T1000 (cell line): Measurements from ENCODE around the gene SPRED1.
A peak's percentile ranks its signal among the peaks of the same experiment; 100 is the strongest.

Source experiments
- DNase-seq: peaks from one replicate; lab custom pipeline; 2025; ENCODE audit warnings: mixed read lengths; lab: John Stamatoyannopoulos, UW

Gene SPRED1

DNA sequence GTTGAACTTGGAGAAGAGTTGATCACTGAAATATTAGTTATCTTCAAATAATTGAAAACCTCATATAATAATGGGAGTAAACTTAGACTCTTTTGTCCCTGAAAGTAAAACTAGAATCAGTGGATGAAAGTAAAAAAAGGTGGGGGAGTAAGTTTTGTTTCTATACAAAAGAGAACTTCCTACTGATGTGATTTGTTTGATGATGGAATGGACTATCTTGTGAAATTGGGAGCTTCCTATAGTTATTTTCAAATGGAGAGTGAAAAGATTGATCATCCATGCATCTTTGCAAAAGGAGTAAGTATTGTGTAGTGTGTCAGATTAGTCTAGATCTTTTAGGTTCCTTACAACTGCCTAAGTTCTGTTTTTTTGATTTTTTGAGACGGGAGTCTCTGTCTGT, 28.4 kb downstream of the SPRED1 start:
- DNase-seq, result no peak

- no peak for DNase-seq
These were observed 30.4 kb downstream of the SPRED1 start for GRCh38 chr15:38283010-38283409.

DNA sequence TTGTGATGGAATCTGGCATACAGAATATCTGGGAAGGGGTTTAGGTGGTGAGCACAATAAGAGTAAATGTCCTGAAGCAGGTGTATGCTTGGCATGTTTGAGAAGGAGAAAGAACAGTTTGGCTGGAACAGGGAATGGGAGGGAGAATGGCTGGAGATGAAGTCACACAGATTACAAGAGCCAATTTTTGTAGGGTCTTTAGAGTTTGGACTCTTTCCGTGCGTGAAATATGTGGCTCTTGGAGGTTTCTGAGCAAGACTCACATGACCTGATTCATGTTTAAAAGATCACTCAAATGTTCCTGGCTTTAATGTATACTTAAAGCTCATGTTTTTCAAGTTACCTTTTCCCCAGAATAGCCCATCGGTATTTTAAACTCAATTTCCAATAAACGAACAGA, 32.8 kb downstream of the SPRED1 start:
- DNase-seq, result no peak

- DNase-seq, result no peak
These were observed 41.5 kb downstream of the SPRED1 start for GRCh38 chr15:38294126-38294525.

GRCh38 chr15:38297623-38298388, 45.2 kb downstream of the SPRED1 start:
- DNase-seq, result no peak

DNA sequence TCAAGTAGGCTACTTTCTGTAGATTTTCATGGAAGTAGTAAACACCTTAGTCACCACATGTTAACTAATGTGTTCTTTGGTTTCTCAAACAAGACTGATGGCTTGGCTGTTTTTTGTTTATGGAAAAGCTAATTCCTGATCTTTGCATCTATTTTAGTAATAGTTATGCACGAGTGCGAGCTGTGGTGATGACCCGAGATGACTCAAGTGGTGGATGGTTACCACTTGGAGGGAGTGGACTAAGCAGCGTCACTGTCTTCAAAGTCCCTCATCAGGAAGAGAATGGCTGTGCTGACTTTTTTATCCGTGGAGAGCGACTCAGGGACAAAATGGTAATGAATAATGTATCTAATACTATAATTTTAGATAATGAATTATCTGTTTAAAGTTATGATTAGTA, 46.6 kb downstream of the SPRED1 start:
- DNase-seq, result peak; percentile 1

DNA sequence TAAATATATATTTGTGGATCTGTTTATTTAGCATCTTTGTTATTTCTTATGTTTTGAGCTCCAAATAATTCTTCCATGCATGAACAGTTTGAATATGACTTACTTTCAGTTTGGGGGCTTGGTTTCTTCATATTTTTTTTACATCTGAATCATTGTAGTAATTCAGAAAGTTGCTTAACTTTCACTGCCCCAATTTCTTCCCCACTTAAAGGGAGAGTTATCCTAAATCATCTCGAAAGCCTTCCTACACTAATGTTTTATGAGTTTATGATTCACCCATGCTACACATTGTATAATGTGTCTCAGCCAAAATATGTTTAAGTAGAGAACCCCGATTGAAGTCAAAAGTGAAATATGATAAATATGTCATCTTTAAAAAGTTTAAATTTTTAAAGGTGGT, 47.8 kb downstream of the SPRED1 start:
- no peak for DNase-seq

DNA sequence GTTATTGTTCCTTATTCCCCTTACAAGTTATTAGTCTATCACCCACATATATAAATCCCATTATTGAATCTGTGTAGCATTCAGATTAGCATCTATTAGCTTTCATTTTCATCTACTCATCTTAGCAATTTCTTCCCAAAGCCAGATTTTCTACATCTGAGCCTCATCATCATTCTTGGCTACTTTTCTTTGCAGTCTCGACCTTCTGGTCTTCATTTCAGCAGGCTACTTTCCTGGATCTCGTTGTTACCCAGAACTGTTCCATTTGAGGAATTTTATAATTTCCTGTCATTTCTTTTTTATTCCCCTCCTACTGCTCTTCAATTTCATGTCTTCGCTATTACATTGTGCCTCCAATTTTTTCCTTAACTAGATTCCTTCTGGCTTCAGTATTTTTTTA, 51.8 kb downstream of the SPRED1 start:
- DNase-seq, result no peak

GRCh38 chr15:38307251-38307650, 54.6 kb downstream of the SPRED1 start:
- no peak for DNase-seq

DNA sequence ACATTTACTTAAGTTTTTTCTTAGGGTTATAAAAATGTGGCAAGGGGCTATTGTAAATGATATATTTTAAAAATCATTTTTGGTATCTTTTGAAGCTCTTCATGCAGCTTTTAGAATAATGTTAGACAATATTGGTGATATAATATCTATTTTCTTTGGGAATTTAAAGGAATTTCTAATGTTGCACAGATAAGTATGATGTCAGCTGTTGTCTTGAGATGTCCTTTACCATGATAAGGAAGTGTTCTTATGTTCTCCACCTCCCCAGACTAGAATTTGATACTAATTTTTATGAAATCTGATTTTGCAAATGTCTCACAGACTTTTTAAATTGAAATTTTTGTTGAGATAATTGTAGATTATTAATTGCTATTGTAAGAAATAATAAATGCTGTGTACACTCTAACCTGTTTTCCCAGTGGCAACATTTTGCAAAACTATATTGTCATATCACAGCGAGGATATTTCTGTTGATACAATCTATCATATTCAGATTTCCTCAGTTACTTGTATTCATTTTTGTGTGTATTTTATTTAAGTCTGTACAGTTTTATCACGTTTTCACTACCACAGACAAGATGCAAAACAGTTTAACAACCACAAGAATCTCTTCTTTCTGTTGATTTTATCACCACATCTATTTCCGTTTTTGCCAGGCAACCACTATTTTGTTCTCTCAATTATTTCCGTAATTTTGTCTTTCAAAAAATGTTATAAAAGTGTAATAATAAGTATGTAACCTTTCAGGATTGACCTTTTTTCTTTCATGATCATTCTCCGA, 55.4 kb downstream of the SPRED1 start:
- no peak for DNase-seq

DNA sequence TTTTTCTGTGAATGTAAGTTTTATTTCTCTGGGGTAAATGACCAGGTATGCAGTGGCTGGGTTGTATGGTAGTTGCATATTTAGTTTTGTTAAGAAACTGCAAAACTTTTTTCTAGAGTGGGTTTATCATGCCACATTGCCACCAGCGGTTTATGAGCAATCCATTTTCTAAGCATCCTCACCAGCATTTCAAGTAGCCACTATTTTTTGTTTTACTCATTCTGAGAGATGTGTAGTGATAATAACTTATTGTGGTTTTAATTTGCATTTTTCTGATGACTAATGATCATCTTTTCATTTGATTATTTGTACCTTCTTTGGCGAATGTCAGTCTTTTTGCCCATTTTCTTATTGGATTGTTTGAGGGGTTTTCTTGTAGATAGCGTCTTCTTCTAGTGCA, 56.2 kb downstream of the SPRED1 start:
- no peak for DNase-seq

DNA sequence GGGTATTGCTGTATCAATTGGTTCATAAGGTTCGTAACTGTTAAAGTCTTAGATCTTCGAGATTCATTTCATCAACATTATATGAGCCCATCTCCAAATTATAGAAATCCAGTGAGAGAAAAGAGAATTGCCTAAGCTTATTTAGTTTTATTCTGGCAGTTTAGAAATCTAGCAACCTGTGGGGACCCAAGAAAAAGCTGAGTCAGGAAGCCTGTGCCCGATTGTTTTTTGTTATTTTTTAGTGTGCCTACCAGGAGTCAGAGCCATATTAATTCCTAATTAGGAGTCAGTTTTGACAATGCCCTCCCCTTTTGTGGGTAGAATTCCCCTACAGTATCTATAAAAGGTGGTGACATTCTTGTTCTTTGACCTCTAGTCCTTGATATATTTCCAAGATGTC, 59.6 kb downstream of the SPRED1 start:
- no peak for DNase-seq

GRCh38 chr15:38316311-38316710, 63.7 kb downstream of the SPRED1 start:
- DNase-seq, result no peak

DNA sequence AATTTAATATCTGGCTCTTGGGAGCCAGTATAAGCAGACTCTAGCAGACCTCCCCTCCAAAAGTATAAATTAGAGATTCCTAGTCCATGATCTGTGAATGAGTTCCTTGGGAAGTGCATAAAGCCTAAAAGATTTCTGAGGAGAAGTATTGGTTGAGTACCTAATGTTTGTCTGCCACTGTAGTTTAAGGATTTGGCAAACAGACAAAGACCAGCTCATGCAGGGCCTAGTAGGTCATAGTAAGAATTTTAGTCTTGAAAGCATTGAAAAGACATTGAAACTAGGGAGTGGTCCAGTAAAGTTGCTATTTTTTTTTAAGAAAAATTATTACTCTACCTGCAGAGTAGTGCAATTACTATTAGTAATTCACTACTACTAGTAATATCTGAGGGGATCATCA, 67.5 kb downstream of the SPRED1 start:
- DNase-seq, result no peak

- no peak for DNase-seq
These were observed 68.2 kb downstream of the SPRED1 start for GRCh38 chr15:38320866-38321265.

DNA sequence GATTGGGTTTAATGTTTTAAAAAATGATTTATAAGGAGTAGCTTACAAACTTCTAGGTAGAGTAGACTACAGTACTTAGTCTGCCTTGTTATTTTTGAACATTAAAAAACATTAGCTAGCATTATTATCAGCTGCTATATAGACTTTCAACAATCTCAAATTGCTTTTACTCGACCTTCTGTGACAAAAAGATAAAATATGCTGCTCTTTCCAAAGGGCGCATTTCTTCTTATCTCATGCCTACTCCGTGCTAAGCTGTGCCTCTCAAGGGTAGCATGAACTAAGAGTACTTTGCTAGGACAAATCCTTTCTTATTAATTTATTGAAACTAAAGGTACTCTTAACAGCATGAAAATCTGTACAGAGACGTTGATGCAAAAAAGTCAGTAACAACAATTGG, 71.3 kb downstream of the SPRED1 start:
- no peak for DNase-seq

DNA sequence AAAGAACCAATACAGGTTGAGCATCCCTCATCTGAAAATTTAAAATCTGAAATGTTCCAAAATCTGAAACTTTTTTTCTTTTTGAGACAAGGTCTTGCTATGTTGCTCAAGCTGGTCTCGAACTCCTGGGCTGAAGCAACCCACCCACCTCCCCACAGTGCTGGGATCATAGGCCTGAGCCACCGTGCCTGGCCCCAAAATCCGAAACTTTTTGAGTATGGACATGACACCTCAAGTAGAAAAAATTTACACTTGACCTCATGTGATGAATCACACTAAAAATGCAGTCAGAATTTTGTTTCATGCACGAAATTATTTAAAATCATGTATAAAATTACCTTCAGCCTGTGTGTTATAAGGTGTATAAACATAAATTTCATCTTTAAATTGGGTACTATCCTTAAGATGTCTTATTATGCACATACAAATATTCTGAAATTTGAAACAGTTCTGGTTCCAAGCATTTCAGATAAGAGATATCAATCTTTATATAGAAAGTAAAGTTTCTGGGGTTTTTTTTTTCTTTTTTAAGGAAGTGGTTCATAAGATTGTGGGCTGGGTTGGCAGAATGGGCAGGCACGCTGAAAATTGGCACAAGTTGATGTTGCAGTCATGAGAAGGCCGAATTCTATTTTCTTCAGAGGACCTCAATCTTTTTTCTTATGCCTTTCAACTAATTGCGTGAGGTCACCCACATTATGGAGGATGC, 72.5 kb downstream of the SPRED1 start:
- DNase-seq, result no peak

DNA sequence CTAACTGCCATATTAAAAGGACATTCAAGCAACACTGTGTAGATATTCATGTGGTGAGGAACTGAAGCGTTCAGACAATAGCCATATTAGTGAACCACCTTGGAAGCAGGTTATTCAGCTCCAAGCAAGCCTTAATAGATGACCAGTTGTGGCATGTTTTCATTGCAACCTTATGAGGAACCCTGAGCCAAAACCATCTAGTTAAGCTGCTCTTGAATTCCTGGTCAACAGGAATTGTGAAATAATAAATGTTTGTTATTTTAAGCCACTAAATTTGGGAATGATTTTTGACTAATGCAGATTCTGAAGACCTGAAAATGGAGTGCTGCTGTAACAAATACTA, 73.0 kb downstream of the SPRED1 start:
- no peak for DNase-seq

DNA sequence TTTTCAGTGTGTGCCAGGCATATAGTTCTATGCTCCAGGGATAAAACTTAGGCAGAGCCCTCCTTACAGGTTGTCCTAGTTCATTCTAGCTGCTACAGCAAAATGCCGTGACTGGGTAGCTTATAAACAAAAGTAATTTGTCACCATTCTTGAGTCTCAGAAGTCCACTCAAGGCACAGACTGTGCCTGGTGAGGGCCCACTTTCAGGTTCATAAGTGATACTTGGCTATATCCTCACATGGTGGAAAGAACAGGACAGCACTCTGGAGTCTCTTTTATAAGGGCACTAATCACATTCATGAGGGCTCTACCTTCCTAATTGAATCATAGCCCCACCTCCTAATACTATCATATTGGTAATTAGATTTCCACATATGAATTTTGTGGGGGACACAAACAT, 80.1 kb downstream of the SPRED1 start:
- DNase-seq, result no peak

- DNase-seq, result no peak
These were observed 82.5 kb downstream of the SPRED1 start for GRCh38 chr15:38335116-38335515.

GRCh38 chr15:38344351-38344750, 91.7 kb downstream of the SPRED1 start:
- DNase-seq, result no peak

GRCh38 chr15:38349251-38349650, 96.6 kb downstream of the SPRED1 start:
- no peak for DNase-seq

- no peak for DNase-seq
These were observed 98.8 kb downstream of the SPRED1 start for GRCh38 chr15:38351466-38351865.
